HEK293T (cell line): Measurements from ENCODE around the gene SRP68.
A peak's percentile ranks its signal among the peaks of the same experiment; 100 is the strongest.

ENCODE experiments used
- ARNT ChIP-seq: fragments of 450-650 bp; IDR thresholded peaks from 2 replicates; pipeline ENCODE4 v1.6.1; 2017; ENCODE audit warnings: mild to moderate bottlenecking
- BHLHE40 ChIP-seq: fragments of 450-650 bp; IDR thresholded peaks from 2 replicates; pipeline ENCODE4 v1.6.1; 2016; ENCODE audit warnings: mild to moderate bottlenecking, moderate library complexity, borderline replicate concordance
- ELF4 ChIP-seq: fragments of 450-650 bp; IDR thresholded peaks from 2 replicates; pipeline ENCODE4 v1.6.1; 2017; ENCODE audit warnings: antibody characterized with exemption
- FOXM1 ChIP-seq: fragments of 450-650 bp; IDR thresholded peaks from 2 replicates; pipeline ENCODE4 v1.6.1; 2017; ENCODE audit warnings: mild to moderate bottlenecking, borderline replicate concordance
- HDGF ChIP-seq: fragments of 450-650 bp; IDR thresholded peaks from 2 replicates; pipeline ENCODE4 v1.6.1; 2017; ENCODE audit warnings: antibody characterized with exemption, borderline replicate concordance
- L3MBTL2 ChIP-seq: fragments of 450-650 bp; conservative IDR thresholded peaks from 2 replicates; pipeline ENCODE4 v1.6.1; 2016; ENCODE audit warnings: mild to moderate bottlenecking
- LEF1 ChIP-seq: fragments of 450-650 bp; IDR thresholded peaks from 2 replicates; pipeline ENCODE4 v1.6.1; 2017; ENCODE audit warnings: mild to moderate bottlenecking, borderline replicate concordance
- NFRKB ChIP-seq: fragments of 450-650 bp; IDR thresholded peaks from 2 replicates; pipeline ENCODE4 v1.6.1; 2016; ENCODE audit warnings: mild to moderate bottlenecking, moderate library complexity
- PKNOX1 ChIP-seq: fragments of 450-650 bp; IDR thresholded peaks from 2 replicates; pipeline ENCODE4 v1.6.1; 2016
- SP1 ChIP-seq: fragments of 450-650 bp; IDR thresholded peaks from 2 replicates; pipeline ENCODE4 v1.6.1; 2017
- TARDBP ChIP-seq: fragments of 450-650 bp; IDR thresholded peaks from 2 replicates; pipeline ENCODE4 v1.6.1; 2016

- TF ChIP-seq HDGF, result 0 out of 2 replicates have a peak, but pooled peaks have one; percentile 35
- no peak for TF ChIP-seq PKNOX1
- TF ChIP-seq LEF1, result no peak
- TF ChIP-seq SP1, result no peak
- peak; percentile 83 for TF ChIP-seq NFRKB
- no peak for TF ChIP-seq FOXM1
- no peak for TF ChIP-seq ARNT
- TF ChIP-seq TARDBP, result no peak
- 0 out of 2 replicates have a peak, but pooled peaks have one; percentile 11 for TF ChIP-seq ELF4
- TF ChIP-seq BHLHE40, result no peak
- peak; percentile 88 for TF ChIP-seq L3MBTL2
Observed at GRCh38 chr17:76072148-76072858, at the start of gene SRP68.
